ENCODE data around the gene PRDX2. TPM values are rescaled to one million over a fixed set of nuclear protein-coding genes. Genes with fewer than 3 reads are reported as not detected.

The PRDX2 gene
- total RNA-seq, 1 donor from 2014 or later: 319 TPM

GRCh38 chr19:12752056-12752781, 49.4 kb downstream of the PRDX2 start:
- DNase-seq (ENCODE audit: low spot score): no peak

DNA sequence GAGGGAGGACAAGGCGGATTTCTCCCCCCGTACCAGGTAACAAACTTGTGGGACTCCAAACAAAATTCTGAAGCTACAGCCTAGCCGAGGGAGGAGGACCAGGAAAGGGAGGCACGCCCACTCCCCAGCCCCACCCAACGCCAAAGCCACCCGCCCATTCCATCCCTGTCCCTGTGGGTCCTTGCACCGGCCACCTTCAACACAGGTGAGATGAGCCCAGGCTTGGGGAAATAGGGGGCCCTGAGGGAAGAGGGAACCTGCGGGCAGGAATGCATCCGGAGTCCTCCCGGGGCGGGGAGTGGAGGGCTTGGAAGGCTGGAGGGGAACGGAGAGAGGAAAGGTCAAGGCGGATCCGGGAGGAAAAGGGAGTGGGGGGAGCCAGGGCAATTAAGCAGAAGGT, 50.0 kb downstream of the PRDX2 start, which contains the start of gene BEST2:
Gene BEST2 (plus strand): TSS at position 157 of the 400 bp plus-strand sequence. CDS start 802 bp downstream, outside the sequence.
- no peak for DNase-seq (ENCODE audit: low spot score)

DNA sequence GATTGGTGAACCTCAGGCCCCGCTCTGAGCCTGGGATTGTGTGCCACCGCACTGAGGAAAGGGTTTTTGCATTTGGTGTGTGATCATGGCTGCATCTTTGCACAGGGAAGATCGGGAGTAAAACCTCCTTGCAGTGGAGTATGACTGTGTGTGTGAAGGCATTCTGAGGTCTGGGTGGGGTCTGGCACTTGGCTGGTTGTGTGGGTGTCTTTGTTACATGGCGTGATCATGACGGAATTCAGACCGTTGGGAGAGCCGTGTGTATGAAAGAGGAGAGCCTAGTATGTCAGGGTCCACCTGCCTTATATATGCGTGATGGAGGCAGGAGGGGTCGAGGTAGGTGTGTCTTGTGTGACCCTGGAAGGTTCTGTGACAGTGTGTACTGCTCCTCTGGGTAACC, 50.7 kb downstream of the PRDX2 start:
- DNase-seq (ENCODE audit: low spot score): no peak

DNA sequence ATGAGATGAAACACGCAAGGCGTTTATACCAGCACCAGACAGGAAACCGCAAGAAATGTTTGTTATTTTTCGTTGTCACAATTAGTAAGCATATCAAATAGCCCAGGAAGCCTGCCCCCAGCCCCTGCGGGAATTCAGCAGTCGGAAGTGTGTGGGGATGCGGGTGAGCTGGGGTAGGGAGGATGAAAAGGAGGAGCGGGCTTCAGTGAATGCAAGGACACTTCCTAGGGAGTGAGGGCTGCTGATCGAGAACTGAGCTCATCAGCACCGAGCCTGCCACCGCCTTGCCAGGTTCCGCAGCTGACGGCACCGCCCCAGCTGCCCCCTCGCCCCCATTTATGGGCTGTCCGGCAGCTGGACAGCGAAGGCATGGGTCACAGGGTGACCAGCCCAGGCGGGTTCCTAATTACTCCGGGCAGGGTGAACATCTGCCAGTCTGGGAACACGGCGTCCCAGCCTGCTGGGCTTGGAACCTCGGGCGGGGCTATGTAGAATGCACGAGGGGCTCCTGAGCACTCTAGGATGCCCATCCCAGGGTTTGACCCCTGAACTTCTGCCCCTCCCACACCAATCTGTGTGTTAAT, 51.6 kb downstream of the PRDX2 start:
- no peak for DNase-seq (ENCODE audit: low spot score)

GRCh38 chr19:12748489-12748888, 53.1 kb downstream of the PRDX2 start:
- no peak for DNase-seq (ENCODE audit: low spot score)

Other genes starting within 250 kb of the PRDX2 start
- gene ZNF490, start 191.0 kb downstream of the PRDX2 start, total RNA-seq: 15.6 TPM
- gene ZNF791, start 190.9 kb downstream of the PRDX2 start, total RNA-seq: 27.1 TPM
- 104 TPM for gene MAN2B1, start 135.1 kb downstream of the PRDX2 start, total RNA-seq
- 14.5 TPM for gene WDR83, start 135.0 kb downstream of the PRDX2 start, total RNA-seq
- gene DHPS, start 119.9 kb downstream of the PRDX2 start, total RNA-seq: 89.0 TPM
- gene GNG14, start 113.8 kb downstream of the PRDX2 start, total RNA-seq: not detected
- 8.9 TPM for gene FBXW9, start 105.2 kb downstream of the PRDX2 start, total RNA-seq
- gene TNPO2, start 77.9 kb downstream of the PRDX2 start, total RNA-seq: 65.5 TPM
- 172 TPM for gene TRIR, start 67.1 kb downstream of the PRDX2 start, total RNA-seq
- gene GET3, start 64.3 kb downstream of the PRDX2 start, total RNA-seq: 64.8 TPM
- not detected for gene BEST2, start 50.0 kb downstream of the PRDX2 start, total RNA-seq
- 128 TPM for gene HOOK2, start 26.2 kb downstream of the PRDX2 start, total RNA-seq
- 119 TPM for gene JUNB, start 10.3 kb downstream of the PRDX2 start, total RNA-seq
- 4.1 TPM for gene THSD8, start 269 bp upstream of the PRDX2 start, total RNA-seq
- gene RNASEH2A, start 4.8 kb upstream of the PRDX2 start, total RNA-seq: 7.3 TPM
- gene RTBDN, start 32.8 kb upstream of the PRDX2 start, total RNA-seq: not detected
- 0.83 TPM for gene MAST1, start 36.7 kb upstream of the PRDX2 start, total RNA-seq
- 48.7 TPM for gene DNASE2, start 79.6 kb upstream of the PRDX2 start, total RNA-seq
- not detected for gene KLF1, start 85.4 kb upstream of the PRDX2 start, total RNA-seq
- gene GCDH, start 89.4 kb upstream of the PRDX2 start, total RNA-seq: 33.7 TPM
- not detected for gene SYCE2, start 117.5 kb upstream of the PRDX2 start, total RNA-seq
- 54.0 TPM for gene FARSA, start 131.9 kb upstream of the PRDX2 start, total RNA-seq
- 1,099 TPM for gene CALR, start 136.8 kb upstream of the PRDX2 start, total RNA-seq
- 83.0 TPM for gene RAD23A, start 144.1 kb upstream of the PRDX2 start, total RNA-seq
- 17.6 TPM for gene GADD45GIP1, start 155.4 kb upstream of the PRDX2 start, total RNA-seq
- gene DAND5, start 167.8 kb upstream of the PRDX2 start, total RNA-seq: 0.26 TPM
- gene NFIX, start 193.7 kb upstream of the PRDX2 start, total RNA-seq: 135 TPM